Measurements from ENCODE around the gene OR2A7.
"Not testable (repeated sequence)": the region's sequence is repeated elsewhere in the genome, so short reads cannot be mapped to it uniquely, and the experiment has no call there.

OR2A7 gene

GRCh38 chr7:144252307-144252706, 12.3 kb downstream of the OR2A7 start:
- DNase-seq (ENCODE audit: low spot score) = not testable (repeated sequence)

GRCh38 chr7:144247674-144248330, 16.8 kb downstream of the OR2A7 start:
- DNase-seq (ENCODE audit: low spot score) = not testable (repeated sequence)

- not testable (repeated sequence) for DNase-seq (ENCODE audit: low spot score)
Measured at GRCh38 chr7:144246967-144247366, 17.6 kb downstream of the OR2A7 start.

GRCh38 chr7:144245372-144245771, 19.2 kb downstream of the OR2A7 start:
- DNase-seq (ENCODE audit: low spot score) = not testable (repeated sequence)

GRCh38 chr7:144239365-144239764, 25.2 kb downstream of the OR2A7 start, which contains the start of gene OR2A42:
Gene OR2A42 (minus strand): TSS chr7:144239605. CDS start chr7:144232843, 6,762 bp downstream.
- DNase-seq (ENCODE audit: low spot score) = not testable (repeated sequence)

- not testable (repeated sequence) for DNase-seq (ENCODE audit: low spot score)
Measured at GRCh38 chr7:144238530-144239082, 26.0 kb downstream of the OR2A7 start.

GRCh38 chr7:144233039-144233438, 31.6 kb downstream of the OR2A7 start:
- not testable (repeated sequence) for DNase-seq (ENCODE audit: low spot score)

- not testable (repeated sequence) for DNase-seq (ENCODE audit: low spot score)
Measured at GRCh38 chr7:144231027-144231426, 33.6 kb downstream of the OR2A7 start.

- DNase-seq (ENCODE audit: low spot score) = not testable (repeated sequence)
Measured at GRCh38 chr7:144228810-144229209, 35.8 kb downstream of the OR2A7 start.

GRCh38 chr7:144226866-144227265, 37.7 kb downstream of the OR2A7 start:
- not testable (repeated sequence) for DNase-seq (ENCODE audit: low spot score)

GRCh38 chr7:144223675-144224074, 40.9 kb downstream of the OR2A7 start:
- DNase-seq (ENCODE audit: low spot score) = not testable (repeated sequence)

GRCh38 chr7:144220531-144220930, 44.1 kb downstream of the OR2A7 start:
- not testable (repeated sequence) for DNase-seq (ENCODE audit: low spot score)

- not testable (repeated sequence) for DNase-seq (ENCODE audit: low spot score)
Measured at GRCh38 chr7:144219149-144219548, 45.4 kb downstream of the OR2A7 start.

- DNase-seq (ENCODE audit: low spot score) = not testable (repeated sequence)
Measured at GRCh38 chr7:144218581-144218980, 46.0 kb downstream of the OR2A7 start.

GRCh38 chr7:144217200-144217599, 47.4 kb downstream of the OR2A7 start:
- DNase-seq (ENCODE audit: low spot score) = not testable (repeated sequence)

Measured in RKO (cell line).